Measurements from ENCODE around the gene WDR82. TPM values are rescaled to one million over a fixed set of nuclear protein-coding genes. Genes with fewer than 3 reads are reported as not detected.

The WDR82 gene
- total and polyA plus RNA-seq, 2 of the 8 experiments (the other 6 are each of a cell fraction or from before 2014, with no cell fraction given): 33.5 to 82.7 TPM

DNA sequence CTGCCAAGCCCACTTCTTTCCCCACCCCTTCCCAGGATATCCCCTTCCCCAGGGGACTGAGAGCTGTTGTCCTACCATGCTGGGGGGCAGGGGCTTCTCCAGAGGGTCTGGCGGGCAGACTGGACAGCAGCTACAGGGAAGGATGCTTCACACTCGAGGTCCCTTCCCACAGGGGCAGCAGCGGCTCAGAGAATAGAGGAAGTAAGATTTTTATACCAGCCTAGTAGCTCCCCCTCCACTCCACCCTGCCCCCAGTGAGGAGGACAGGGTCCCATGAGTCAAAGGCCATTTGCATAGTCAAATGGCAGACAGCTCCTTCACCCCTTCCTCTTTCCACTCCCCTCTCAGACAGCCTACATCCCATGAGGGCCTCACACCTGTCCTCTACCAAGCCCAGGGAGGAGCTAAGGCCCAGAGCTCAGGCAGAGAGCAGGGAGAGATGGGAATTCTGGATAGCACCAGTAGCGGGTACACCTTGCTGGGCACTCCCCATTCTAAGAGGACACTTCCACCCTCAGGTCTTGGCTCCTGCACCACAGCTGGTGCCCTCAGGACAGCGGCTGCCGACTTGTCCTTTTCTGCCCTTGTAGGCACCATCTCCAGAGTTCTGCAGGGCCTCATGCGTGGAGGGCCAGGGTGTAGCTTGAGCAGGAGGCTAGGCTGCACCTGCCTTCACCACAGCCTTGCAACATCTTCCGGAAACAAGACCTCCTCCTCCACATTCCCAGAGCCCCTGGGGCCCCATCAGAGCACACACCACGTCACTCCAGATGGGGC lies 52.8 kb downstream of the WDR82 start, which contains the start of gene TLR9:
TLR9 (minus strand) TSS at position 194 of the 777 bp plus-strand sequence; CDS start at position 78, 116 bp downstream.
- no peak within 1 kb of the TSS for H3K9ac ChIP-seq (replicated peaks in 1 of 4; ENCODE audit: extremely low read depth in 1 of 4, low read depth in 3 of 4, low read length in 3 of 4)
- H3K27me3 ChIP-seq (replicated peaks in 1 of 4; ENCODE audit: control insufficient read depth in 3 of 4, extremely low read depth in 1 of 4, insufficient read depth in 3 of 4, low read length in 3 of 4): no peaks in the 10 kb centered on the region
- no peak within 1 kb of the TSS for H3K18ac ChIP-seq (ENCODE audit: extremely low read depth, low read length)
- H4K8ac ChIP-seq (ENCODE audit: extremely low read depth, insufficient read depth, low read length): peak within 1 kb of the TSS; percentile 75
- no peak within 1 kb of the TSS for H2AK5ac ChIP-seq (ENCODE audit: low read depth, low read length)
- no peak within 1 kb of the TSS for H2BK15ac ChIP-seq (ENCODE audit: low read length)
- no peak for FAIRE-seq
- no peaks in the 10 kb centered on the region for H3K79me2 ChIP-seq (ENCODE audit: control insufficient read depth in 1 of 2, insufficient read depth in 2 of 2, low read length in 2 of 2)
- no peak within 1 kb of the TSS for H4K5ac ChIP-seq (ENCODE audit: insufficient read length, low read depth, low read length)
- no peak within 1 kb of the TSS for H2BK20ac ChIP-seq (ENCODE audit: low read length)
- H3K9me3 ChIP-seq (ENCODE audit: insufficient read depth in 2 of 2, low read depth in 1 of 2, low read length in 1 of 2): no peaks in the 10 kb centered on the region
- H2AFZ ChIP-seq (ENCODE audit: low read length): no peak within 1 kb of the TSS
- WGBS, 2 experiments (ENCODE audit: extremely low coverage in 1 of 2, insufficient coverage in 1 of 2, insufficient read length in 1 of 2, insufficient replicate concordance in 2 of 2, low coverage in 1 of 2, low lambda C conversion rate in 2 of 2, missing lambda C conversion rate in 1 of 2): 87% methylated on average over 9 of the region's 9 CpGs; no CpG with 5 or more reads in 1 of the 2 experiments
- H3K36me3 ChIP-seq (ENCODE audit: control insufficient read depth in 2 of 4, insufficient read depth in 4 of 4, low read length in 3 of 4): peaks cover 2 to 12% (median 7%) of the 10 kb centered on the region in 4 experiments; a peak in 5 of 8 replicates
- no peak within 1 kb of the TSS for H3K4ac ChIP-seq (replicated peaks; ENCODE audit: insufficient read length, low read depth, low read length)
- H3K14ac ChIP-seq (ENCODE audit: insufficient read length): no peak within 1 kb of the TSS
- peak in 1 of 2 experiments; percentile 45 for DNase-seq (ENCODE audit: low read depth in 1 of 2, low spot score in 2 of 2)
- no peak within 1 kb of the TSS for H3K23ac ChIP-seq (ENCODE audit: insufficient read length)
- no peak within 1 kb of the TSS for H3K56ac ChIP-seq (replicated peaks; ENCODE audit: insufficient read length, low read depth, low read length)
- no peaks in the 10 kb centered on the region for H3K79me1 ChIP-seq (ENCODE audit: low read depth, low read length)
- no peak within 1 kb of the TSS for H4K91ac ChIP-seq (replicated peaks; ENCODE audit: insufficient read length, low read length)
- H3K4me1 ChIP-seq (replicated peaks in 1 of 4; ENCODE audit: control insufficient read depth in 3 of 4, insufficient read depth in 4 of 4, low read length in 3 of 4): peaks cover 0 to 4% (median 2%) of the 10 kb centered on the region in 4 experiments; a peak in 5 of 7 replicates
- no peak within 1 kb of the TSS for H3K4me3 ChIP-seq (ENCODE audit: extremely low read depth in 1 of 4, insufficient read depth in 2 of 4, low read depth in 3 of 4, low read length in 4 of 4)
- H3K27ac ChIP-seq (ENCODE audit: low read depth, low read length): no peak within 1 kb of the TSS
- no peak within 1 kb of the TSS for H2BK12ac ChIP-seq (ENCODE audit: low read depth, low read length)
- POLR2A ChIA-PET (ENCODE audit: partially characterized antibody): interaction anchor here (1.0 to 1.7 kb wide), 4 partner anchors 11 to 27 kb away, joined by 3 to 5 read pairs (median 4); partner anchors contain the start of gene TWF2
- H4K20me1 ChIP-seq (replicated peaks in 1 of 2; ENCODE audit: control insufficient read depth in 1 of 2, insufficient read depth in 2 of 2, low read length in 2 of 2): peaks cover 2 to 3% of the 10 kb centered on the region in 2 experiments
- no peaks in the 10 kb centered on the region for H3K23me2 ChIP-seq (ENCODE audit: low read depth, low read length)
- no peak within 1 kb of the TSS for H2BK5ac ChIP-seq (ENCODE audit: low read depth, low read length)
- no peak within 1 kb of the TSS for H3K4me2 ChIP-seq (ENCODE audit: insufficient read depth in 1 of 2, low read depth in 2 of 2, low read length in 2 of 2)
- CTCF ChIA-PET (ENCODE audit: partially characterized antibody): interaction anchor here (0.8 to 20.4 kb wide), 16 partner anchors 9 to 223 kb away, joined by 3 to 336 read pairs (median 4); partner anchors contain the start of genes SEMA3G and TWF2
- H2BK120ac ChIP-seq (replicated peaks; ENCODE audit: low read depth, low read length): no peak within 1 kb of the TSS
- no peak for TF ChIP-seq RBBP5 (IDR thresholded peaks at IDR 0.05; ENCODE audit: borderline replicate concordance, low read depth, low read length)
- TF ChIP-seq, protein P1, sequence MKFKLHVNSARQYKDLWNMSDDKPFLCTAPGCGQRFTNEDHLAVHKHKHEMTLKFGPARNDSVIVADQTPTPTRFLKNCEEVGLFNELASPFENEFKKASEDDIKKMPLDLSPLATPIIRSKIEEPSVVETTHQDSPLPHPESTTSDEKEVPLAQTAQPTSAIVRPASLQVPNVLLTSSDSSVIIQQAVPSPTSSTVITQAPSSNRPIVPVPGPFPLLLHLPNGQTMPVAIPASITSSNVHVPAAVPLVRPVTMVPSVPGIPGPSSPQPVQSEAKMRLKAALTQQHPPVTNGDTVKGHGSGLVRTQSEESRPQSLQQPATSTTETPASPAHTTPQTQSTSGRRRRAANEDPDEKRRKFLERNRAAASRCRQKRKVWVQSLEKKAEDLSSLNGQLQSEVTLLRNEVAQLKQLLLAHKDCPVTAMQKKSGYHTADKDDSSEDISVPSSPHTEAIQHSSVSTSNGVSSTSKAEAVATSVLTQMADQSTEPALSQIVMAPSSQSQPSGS (IDR thresholded peaks at IDR 0.05; ENCODE audit: low read length): no peak
- no peak for TF ChIP-seq BCL11A (IDR thresholded peaks at IDR 0.05; ENCODE audit: low read depth in 2 of 2, low read length in 2 of 2)
- TF ChIP-seq ZNF274 (IDR thresholded peaks at IDR 0.05; ENCODE audit: borderline replicate concordance, extremely low read depth, low read length): no peak
- TF ChIP-seq RFX5 (IDR thresholded peaks at IDR 0.05; ENCODE audit: borderline replicate concordance, low read depth, low read length): no peak
- no peak for TF ChIP-seq RNF2 (IDR thresholded peaks at IDR 0.05; ENCODE audit: borderline replicate concordance, low read depth, low read length, missing control alignments, poor library complexity, severe bottlenecking)
- TF ChIP-seq SIN3A (conservative IDR thresholded peaks at IDR 0.05 in 1 of 2, IDR thresholded peaks at IDR 0.05 in 1 of 2; ENCODE audit: low read depth in 1 of 2, low read length in 2 of 2): no peak
- no peak for TF ChIP-seq TEAD4 (IDR thresholded peaks at IDR 0.05; ENCODE audit: low read depth, low read length)
- no peak for TF ChIP-seq BRCA1 (IDR thresholded peaks at IDR 0.05; ENCODE audit: low read depth, low read length)
